Panc1 (cell line): ENCODE measurements around the gene SPAG6. TPM values are rescaled to one million over a fixed set of nuclear protein-coding genes. Genes with fewer than 3 reads are reported as not detected.

Experiments used
- ATAC-seq: fragments of 200-7000 bp; cut with Tn5 transposase; 2 replicates; pipeline ENCODE4 v1.9.1; 2020; ENCODE audit warnings: mild to moderate bottlenecking, moderate library complexity
- BruUV-seq: library from RNA; stranded (reverse); fragments of 400-500 nt; replicated peaks from 2 replicates; lab custom pipeline; 2021; lab: Mats Ljungman, UMichigan
- CTCF ChIA-PET: fragments of 300-600 bp; sonication (Branson Sonifier 250); formaldehyde crosslinking; loops from one replicate; lab custom pipeline; 2022; ENCODE audit warnings: antibody characterized with exemption; lab: Charles Lee
- POLR2A ChIA-PET: fragments of 300-600 bp; sonication (Branson Sonifier 250); formaldehyde crosslinking; loops from one replicate; lab custom pipeline; 2022; ENCODE audit warnings: antibody characterized with exemption; lab: Charles Lee
- DNase-seq: peaks from one replicate; pipeline ENCODE4 v3.0.0-alpha.2; 2010; ENCODE audit warnings: low read depth, low spot score
- H3K27ac ChIP-seq: 2 replicates; pipeline ENCODE4 v1.5.1; 2011; ENCODE audit warnings: mild to moderate bottlenecking, low read length, inconsistent platforms
- H3K27me3 ChIP-seq: fragments of 200-500 bp; sonication (Bioruptor generic); 2 replicates; pipeline ENCODE4 v1.6.0; 2014; ENCODE audit warnings: low read length, inconsistent platforms; ENCODE audit not compliant: control insufficient read depth, insufficient read depth
- H3K36me3 ChIP-seq: fragments of 200-500 bp; sonication (Bioruptor generic); 2 replicates; pipeline ENCODE4 v1.5.1; 2014; ENCODE audit warnings: inconsistent platforms, mild to moderate bottlenecking, low read length, moderate library complexity; ENCODE audit not compliant: control insufficient read depth, insufficient read depth
- H3K4me1 ChIP-seq: 2 replicates; pipeline ENCODE4 v1.5.1; 2011; ENCODE audit warnings: inconsistent platforms, mild to moderate bottlenecking, low read length, moderate library complexity; ENCODE audit not compliant: control insufficient read depth, insufficient read depth
- H3K4me3 ChIP-seq, 2 experiments: 2 replicates each; pipeline ENCODE4 v1.5.1; 2011 to 2012; ENCODE audit warnings: low read depth in 2 of 2, low read length in 2 of 2, mild to moderate bottlenecking in 2 of 2, inconsistent platforms in 1 of 2, moderate library complexity in 1 of 2
- H3K9me3 ChIP-seq: fragments of 200-500 bp; sonication (Bioruptor generic); 2 replicates; pipeline ENCODE4 v1.5.1; 2014; ENCODE audit warnings: low read depth, mild to moderate bottlenecking, inconsistent platforms, low read length, moderate library complexity; ENCODE audit not compliant: control insufficient read depth, insufficient read depth
- CTCF ChIP-seq: fragments of 450-650 bp; IDR thresholded peaks from 2 replicates; pipeline ENCODE4 v1.5.1; 2017; ENCODE audit warnings: mild to moderate bottlenecking
- POLR2AphosphoS5 ChIP-seq: IDR thresholded peaks from 2 replicates; pipeline ENCODE4 v1.6.1; 2012; ENCODE audit warnings: mild to moderate bottlenecking, low read depth, low read length, moderate library complexity
- REST ChIP-seq, 2 experiments: IDR thresholded peaks; 2 replicates each; pipeline ENCODE4 v1.6.1; 2011 to 2012; ENCODE audit warnings: low read depth in 2 of 2, control low read depth in 1 of 2, low read length in 1 of 2, mild to moderate bottlenecking in 1 of 2, moderate library complexity in 1 of 2; ENCODE audit not compliant: insufficient read depth in 1 of 2
- SIN3A ChIP-seq: IDR thresholded peaks from 2 replicates; pipeline ENCODE4 v1.6.1; 2012; ENCODE audit warnings: low read depth, mild to moderate bottlenecking, low read length, moderate library complexity, borderline replicate concordance; ENCODE audit not compliant: insufficient read depth
- TCF7L2 ChIP-seq: IDR thresholded peaks from 2 replicates; pipeline ENCODE4 v1.6.1; 2011; ENCODE audit warnings: mild to moderate bottlenecking, low read depth, low read length, inconsistent platforms
- in situ Hi-C: cut with HindIII; loops from 2 replicates; pipeline ENCODE4 v1.10.0; 2016; ENCODE audit warnings: low sequenced_read_pairs, low pct_unique_long_range_greater_than_20kb
- intact Hi-C: fragments of 100-400 bp; cut with micrococcal nuclease; formaldehyde crosslinking; loops from one replicate; pipeline ENCODE4 v1.10.0; 2022; ENCODE audit not compliant: unreplicated experiment
- total RNA-seq: library from RNA; stranded (reverse); gene quantifications from one replicate; pipeline ENCODE4 v1.2.1, GENCODE V29; 2021; ENCODE audit not compliant: unreplicated experiment

Gene SPAG6
- total RNA-seq, 1 experiment from 2014 or later: not detected

- TF ChIP-seq CTCF (no peak), SIN3A (no peak), POLR2AphosphoS5 (no peak), REST (IDR thresholded peaks at IDR 0.05; ENCODE audit: insufficient read depth in 1 of 2, low read depth in 2 of 2, low read length in 1 of 2) (no peak), TCF7L2 (no peak)
- intact Hi-C loops (no loop called here), in situ Hi-C loops (no loop called here)
- Histone ChIP-seq H3K36me3 (no peaks in the 10 kb centered on the region), H3K4me1 (no peaks in the 10 kb centered on the region), H3K4me3 (no peak overlapping the region), H3K9me3 (no peaks in the 10 kb centered on the region), H3K27ac (no peak overlapping the region), H3K27me3 (peaks cover 2% of the 10 kb centered on the region; the same call in 1 of the 2 replicates)
- CTCF ChIA-PET: no interaction called here
- BruUV-seq: no TSS peak
- no peak for DNase-seq
- ATAC-seq: no peak
- POLR2A ChIA-PET: no interaction called here
These were observed 41.2 kb downstream of the SPAG6 start for GRCh38 chr10:22386503-22386902.

GRCh38 chr10:22389856-22390589 is 44.7 kb downstream of the SPAG6 start:
- DNase-seq: no peak
- H3K27ac ChIP-seq: no peak overlapping the region
- no peak overlapping the region for H3K4me3 ChIP-seq
- CTCF ChIA-PET: no interaction called here
- TF ChIP-seq REST (IDR thresholded peaks at IDR 0.05; ENCODE audit: insufficient read depth in 1 of 2, low read depth in 2 of 2, low read length in 1 of 2) (no peak), SIN3A (no peak), POLR2AphosphoS5 (no peak), CTCF (no peak), TCF7L2 (no peak)
- peaks cover 2% of the 10 kb centered on the region; the same call in 1 of the 2 replicates for H3K27me3 ChIP-seq
- BruUV-seq: no TSS peak
- H3K4me1 ChIP-seq: no peaks in the 10 kb centered on the region
- in situ Hi-C loops (no loop called here), intact Hi-C loops (no loop called here)
- H3K36me3 ChIP-seq: no peaks in the 10 kb centered on the region
- ATAC-seq: no peak
- POLR2A ChIA-PET: no interaction called here
- no peaks in the 10 kb centered on the region for H3K9me3 ChIP-seq
